Testis (tissue), 2 donors: ENCODE measurements around the gene CD81.

Experiments used
- CTCF ChIP-seq, 3 experiments: fragments of 450-650 bp in 2 of 3; fragments of 200-600 bp in 1 of 3; sonication (generic) in 1 of 3; IDR thresholded peaks; one replicate each; pipeline ENCODE4 v1.5.1; 2016 to 2019; ENCODE audit warnings: antibody characterized with exemption in 3 of 3, mild to moderate bottlenecking in 2 of 3, moderate library complexity in 1 of 3
- POLR2A ChIP-seq: fragments of 450-650 bp; IDR thresholded peaks from one replicate; pipeline ENCODE4 v1.6.1; 2017; ENCODE audit warnings: antibody characterized with exemption, mild to moderate bottlenecking, moderate library complexity

GRCh38 chr11:2410616-2411015 lies 33.5 kb downstream of the CD81 start:
- no peak for TF ChIP-seq CTCF (IDR thresholded peaks at IDR 0.05)
- TF ChIP-seq POLR2A: no peak
